ENCODE measurements around the gene CEP85L.

- TF ChIP-seq CTCF (IDR thresholded peaks at IDR 0.05; ENCODE audit: low read depth, low read length), result no peak
- no peak for TF ChIP-seq MAX (IDR thresholded peaks at IDR 0.05; ENCODE audit: low read depth, low read length)
- TF ChIP-seq POLR2A (IDR thresholded peaks at IDR 0.05; ENCODE audit: extremely low read depth, insufficient read length), result no peak
Measured at GRCh38 chr6:118685823-118686449, 34.5 kb upstream of the CEP85L start.
